Right lobe of liver (tissue), 4 donors: ENCODE measurements around the gene PXMP4.

Experiments
- CTCF ChIP-seq, 4 donors: fragments of 200-600 bp in 3 of 4; fragments of 450-650 bp in 1 of 4; IDR thresholded peaks; one replicate each; pipeline versions ENCODE4 v1.5.1 to v1.8.0; 2016 to 2022; ENCODE audit warnings: antibody characterized with exemption in 4 of 4, mild to moderate bottlenecking in 2 of 4
- POLR2A ChIP-seq: fragments of 450-650 bp; IDR thresholded peaks from one replicate; pipeline ENCODE4 v1.6.1; 2017; ENCODE audit warnings: antibody characterized with exemption, mild to moderate bottlenecking
- donor health status: DM: no; HTN: no; CAD: no.
- donor health status: DM: no; HTN: no; CAD: no.
- donor health status: DM: no; HTN: yes; CAD: no.

DNA sequence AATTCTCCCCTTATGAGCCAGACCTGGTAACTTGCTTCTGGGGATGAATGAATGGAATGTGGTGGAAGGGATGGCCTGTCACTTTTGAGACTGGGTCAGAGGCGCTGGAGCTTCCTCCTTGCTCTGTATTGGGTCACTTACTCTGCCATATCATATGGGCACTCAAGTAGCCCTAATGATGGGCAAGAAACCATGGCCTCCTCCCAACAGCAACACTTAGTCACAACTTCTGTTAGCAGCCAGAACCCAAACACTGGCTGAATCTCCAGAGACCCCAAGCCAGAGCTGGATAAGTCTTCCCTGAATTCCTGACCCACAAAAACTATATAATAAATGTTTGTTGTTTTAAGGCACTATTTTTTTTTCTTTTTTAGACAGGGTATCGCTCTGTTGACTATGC lies 39.4 kb downstream of the PXMP4 start:
- no peak for TF ChIP-seq CTCF (IDR thresholded peaks at IDR 0.05)
- TF ChIP-seq POLR2A = no peak
